NT2/D1 (cell line): ENCODE results near the gene BPIFB4.

ENCODE experiments used
- YY1 ChIP-seq: IDR thresholded peaks from 2 replicates; pipeline ENCODE4 v1.6.1; 2011; ENCODE audit not compliant: insufficient read length, insufficient read depth
- ZNF274 ChIP-seq: IDR thresholded peaks from 2 replicates; pipeline ENCODE4 v1.6.1; 2011; ENCODE audit warnings: mild to moderate bottlenecking, low read depth, low read length

GRCh38 chr20:33059741-33060390 lies 19.6 kb upstream of the BPIFB4 start:
- TF ChIP-seq YY1 = no peak
- no peak for TF ChIP-seq ZNF274
